ENCODE results near the gene TTC9.
"Not testable (repeated sequence)": the region's sequence is repeated elsewhere in the genome, so short reads cannot be mapped to it uniquely, and the experiment has no call there.

TTC9 gene

DNA sequence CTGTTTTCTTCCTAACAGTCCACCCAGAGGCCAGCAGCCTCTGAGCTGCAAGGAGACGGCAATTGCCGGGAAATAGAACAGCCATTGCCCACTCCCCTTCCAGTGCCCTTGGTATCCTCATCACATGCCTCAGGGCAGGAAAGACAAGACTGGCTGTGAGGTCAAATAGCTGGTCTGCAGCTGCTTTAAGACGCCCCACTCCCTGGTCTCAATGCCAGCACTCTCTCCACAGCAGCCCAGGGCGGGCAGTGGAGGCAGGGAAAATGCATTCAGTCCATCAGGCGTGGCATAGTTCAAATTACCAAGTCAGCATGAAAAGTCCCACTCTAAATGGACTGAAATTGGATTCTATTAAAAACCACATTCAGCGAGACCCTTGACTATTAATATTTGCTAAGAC lies 35.6 kb downstream of the TTC9 start:
- DNase-seq (ENCODE audit: low read depth in 2 of 2, low spot score in 1 of 2) = no peak

DNA sequence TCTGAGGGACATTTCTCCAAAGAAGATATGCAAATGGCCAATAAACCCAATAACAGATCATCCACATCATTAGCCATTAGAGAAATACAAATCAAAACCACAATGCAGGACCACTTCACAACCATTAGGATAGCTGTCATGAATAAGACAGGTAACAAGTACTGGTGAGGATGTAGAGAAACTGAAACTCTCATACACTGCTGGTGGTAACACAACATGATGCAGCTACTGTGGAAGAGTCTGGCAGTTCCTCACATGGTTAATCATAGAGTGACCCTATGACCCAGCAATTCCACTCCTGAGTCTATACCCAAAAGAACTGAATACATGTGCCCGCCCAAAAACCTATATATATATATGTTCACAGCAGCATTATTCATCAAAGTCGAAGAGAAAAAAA lies 39.0 kb downstream of the TTC9 start:
- DNase-seq (ENCODE audit: low read depth in 2 of 2, low spot score in 1 of 2) = no peak

DNA sequence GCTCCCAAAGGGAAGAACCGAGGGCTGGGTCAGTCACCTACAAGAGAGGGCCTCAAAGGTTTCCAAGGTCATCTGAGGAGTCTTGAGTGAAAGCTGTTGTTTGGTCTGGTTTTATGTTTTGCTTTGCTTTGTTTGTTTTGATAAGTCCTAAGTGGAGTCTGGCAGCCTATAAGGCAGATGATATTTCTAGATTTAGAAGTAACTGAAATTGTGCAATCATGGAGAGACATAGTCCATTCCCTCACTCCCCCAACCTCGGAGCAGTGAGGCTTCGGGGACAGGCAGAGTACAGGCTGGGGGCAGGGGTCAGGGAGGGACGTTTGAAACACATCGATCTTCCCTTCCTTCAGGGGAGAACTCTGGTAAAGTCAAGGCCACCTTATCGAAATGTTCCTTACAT lies 42.3 kb downstream of the TTC9 start:
- no peak for DNase-seq (ENCODE audit: low read depth in 2 of 2, low spot score in 1 of 2)

DNA sequence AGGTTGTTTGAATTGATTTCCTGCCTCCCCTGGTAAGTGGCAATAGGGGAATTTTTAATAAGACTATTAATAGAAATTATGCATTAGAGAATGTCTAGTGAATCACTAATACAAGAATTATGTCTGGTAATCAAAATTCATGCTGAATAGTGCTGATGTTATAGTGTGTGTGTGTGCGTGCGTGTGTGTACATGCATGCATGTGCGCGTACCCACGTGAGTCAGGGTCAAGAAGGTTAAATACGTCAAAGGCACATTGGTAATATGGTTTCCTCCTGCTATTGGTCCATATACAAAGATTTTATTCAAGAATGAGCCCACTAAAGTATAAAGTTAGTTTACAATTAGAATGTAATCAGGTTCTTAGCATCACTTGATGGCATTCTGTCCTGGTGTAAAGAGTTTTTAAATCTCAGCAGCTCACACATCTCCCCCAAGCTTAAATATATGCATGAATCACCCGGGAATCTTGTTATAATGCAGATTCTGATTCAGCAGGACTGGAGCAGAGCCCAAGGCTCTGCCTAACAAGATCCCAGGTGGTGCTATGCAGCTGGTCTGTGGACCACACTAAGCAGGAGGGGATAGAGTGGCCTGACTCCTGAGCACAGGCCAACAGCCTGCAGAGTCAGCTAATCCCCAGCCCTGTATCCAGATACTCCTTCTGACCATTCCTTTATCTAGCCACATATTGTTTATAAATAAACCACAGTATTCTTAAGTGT lies 43.9 kb downstream of the TTC9 start:
- no peak for DNase-seq (ENCODE audit: low read depth in 2 of 2, low spot score in 1 of 2)

DNA sequence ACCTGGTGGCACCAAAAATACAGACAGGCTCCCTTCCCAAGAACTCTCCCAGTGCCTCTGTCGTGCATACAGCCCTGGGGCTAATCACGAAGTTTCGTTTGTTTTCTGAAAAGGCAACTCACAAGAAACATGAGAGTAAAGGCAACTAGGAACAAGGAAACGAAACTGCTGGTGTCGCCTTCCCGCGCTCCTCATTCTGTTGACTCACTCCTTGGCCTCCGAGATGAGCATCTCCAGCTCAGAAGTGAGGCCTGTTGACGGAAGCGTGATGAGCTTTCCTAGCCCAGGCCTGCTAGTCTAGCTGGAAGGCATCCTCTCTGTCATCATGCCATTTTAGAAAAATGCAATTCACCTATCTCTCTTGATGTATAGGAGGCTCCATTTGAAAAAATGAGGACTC lies 50.5 kb downstream of the TTC9 start:
- no peak for DNase-seq (ENCODE audit: low read depth in 2 of 2, low spot score in 1 of 2)

DNA sequence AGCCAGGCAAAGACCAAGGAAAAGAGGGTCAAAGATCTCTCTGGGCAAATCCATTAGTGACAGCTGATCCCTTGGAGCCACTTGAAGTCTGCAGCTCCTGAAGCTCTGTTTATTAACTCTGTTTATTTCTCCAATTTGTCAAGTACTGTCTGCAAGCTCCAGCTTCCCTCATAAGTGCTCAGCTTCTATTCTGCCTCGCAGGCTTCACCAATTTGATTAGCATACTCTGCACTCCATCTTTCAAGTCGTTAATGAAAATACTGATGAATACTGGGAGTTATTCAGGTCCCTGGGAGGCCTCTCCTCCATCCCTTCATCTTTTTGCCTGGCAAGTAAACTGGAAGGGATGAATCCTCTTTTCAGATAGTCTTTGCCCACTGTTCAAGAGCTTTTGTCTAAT lies 54.3 kb downstream of the TTC9 start:
- no peak for DNase-seq (ENCODE audit: low read depth in 2 of 2, low spot score in 1 of 2)

DNA sequence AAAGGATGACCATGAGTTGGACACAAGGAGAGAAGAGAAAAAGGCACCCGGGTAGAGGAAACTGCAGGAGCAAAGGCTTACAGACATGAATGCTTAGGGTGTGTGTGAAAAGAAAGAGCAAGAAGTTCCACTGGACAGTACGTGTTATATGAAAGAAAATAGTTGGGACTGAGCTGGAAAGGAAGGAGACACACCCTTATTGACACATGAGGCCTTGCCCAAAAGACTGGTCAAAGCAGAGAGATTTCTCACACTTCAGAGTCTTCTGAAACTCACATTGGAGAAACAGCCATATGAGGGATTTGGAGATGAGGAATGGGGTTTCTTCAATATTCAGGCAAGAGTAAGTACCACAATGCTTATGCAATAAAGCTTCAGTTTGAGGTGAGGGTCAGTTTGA lies 56.0 kb downstream of the TTC9 start:
- DNase-seq (ENCODE audit: low read depth in 2 of 2, low spot score in 1 of 2) = no peak

DNA sequence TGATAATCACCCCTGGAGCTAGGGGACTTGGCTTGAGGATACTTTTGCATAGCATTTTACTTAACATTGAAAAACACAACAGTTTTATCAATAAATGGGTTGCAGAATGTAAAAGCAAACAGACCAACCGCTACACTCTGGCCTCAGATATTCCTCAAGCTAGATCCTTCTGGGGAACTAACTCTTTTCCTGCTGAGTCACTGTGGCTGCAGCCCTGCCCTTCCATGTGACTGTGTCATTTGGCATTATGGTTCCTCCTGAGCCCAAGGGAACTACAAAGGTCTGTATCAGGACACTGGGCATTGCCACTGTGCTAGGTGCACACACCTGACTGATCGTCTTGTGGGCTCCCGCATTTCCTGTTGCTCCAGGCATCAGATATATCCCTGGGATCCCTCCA lies 56.6 kb downstream of the TTC9 start:
- DNase-seq (ENCODE audit: low read depth in 2 of 2, low spot score in 1 of 2) = no peak

DNA sequence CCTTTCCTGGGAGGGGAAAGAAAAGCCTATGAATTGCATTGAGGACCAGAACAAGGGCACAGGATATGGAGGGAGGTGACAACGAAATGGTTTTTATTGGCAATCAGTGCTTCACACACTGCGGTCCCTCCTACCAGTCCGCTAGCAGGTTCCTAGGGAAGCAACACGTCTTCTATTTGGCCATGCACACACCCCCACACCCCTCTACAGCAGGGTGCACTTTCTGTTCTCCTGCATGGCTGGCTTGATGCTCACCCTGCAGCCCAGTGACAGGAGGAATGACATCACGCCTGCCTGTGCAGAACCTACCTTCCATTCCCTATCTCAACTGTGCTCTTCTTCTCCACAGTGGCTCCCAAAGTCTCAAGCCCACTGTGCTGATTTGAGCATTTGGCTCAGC lies 57.9 kb downstream of the TTC9 start:
- DNase-seq (ENCODE audit: low read depth in 2 of 2, low spot score in 1 of 2) = no peak

DNA sequence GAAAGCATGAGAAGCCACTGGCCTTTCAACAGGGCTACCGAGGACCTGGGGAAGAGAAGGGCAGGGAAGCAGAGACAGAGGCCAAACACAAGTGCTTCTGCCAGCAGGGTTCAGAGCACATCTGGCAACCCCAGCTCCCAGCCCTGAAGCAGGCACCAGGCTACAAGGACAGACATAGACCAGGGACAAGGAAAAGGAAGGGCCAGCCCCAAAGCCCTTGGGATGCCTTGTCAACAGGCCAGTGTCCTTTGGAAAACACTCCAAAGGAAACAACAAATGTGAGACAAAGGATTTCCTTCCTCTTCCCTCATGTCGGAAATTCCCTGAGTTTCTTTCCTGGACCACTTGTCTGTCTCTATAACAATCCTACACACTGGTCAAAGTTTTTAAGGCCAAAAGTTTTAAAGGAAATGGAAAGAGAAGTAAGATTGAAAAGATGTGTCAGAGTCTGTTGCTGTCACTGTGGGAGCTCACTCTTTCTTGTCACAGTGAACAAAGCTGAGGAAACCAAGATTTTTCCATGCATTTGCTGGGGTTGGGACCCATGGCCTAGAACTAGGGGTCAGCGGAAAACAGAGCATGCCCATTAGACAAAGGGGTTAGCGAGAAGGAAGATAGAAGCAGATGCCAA lies 59.4 kb downstream of the TTC9 start:
- no peak for DNase-seq (ENCODE audit: low read depth in 2 of 2, low spot score in 1 of 2)

DNA sequence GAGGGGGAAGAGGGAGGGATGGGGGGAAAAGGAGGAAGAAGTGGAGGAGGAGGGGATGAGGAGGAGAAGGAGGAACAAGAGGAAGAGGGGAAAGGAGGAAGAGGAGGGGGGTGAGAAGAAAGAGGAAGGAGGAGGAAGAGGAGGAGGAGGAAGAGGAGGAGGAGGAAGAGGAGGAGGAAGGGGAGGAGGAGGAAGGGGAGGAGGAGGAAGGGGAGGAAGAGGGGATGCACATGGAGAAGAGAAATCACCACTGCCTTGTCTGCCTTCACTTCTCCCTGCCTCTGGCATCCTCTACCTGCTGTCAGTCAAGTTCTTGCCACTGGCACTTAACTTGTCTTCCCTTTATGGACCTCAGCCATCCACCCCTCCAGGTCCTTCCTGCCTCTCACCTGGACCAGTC lies 59.9 kb downstream of the TTC9 start:
- no peak for DNase-seq (ENCODE audit: low read depth in 2 of 2, low spot score in 1 of 2)

DNA sequence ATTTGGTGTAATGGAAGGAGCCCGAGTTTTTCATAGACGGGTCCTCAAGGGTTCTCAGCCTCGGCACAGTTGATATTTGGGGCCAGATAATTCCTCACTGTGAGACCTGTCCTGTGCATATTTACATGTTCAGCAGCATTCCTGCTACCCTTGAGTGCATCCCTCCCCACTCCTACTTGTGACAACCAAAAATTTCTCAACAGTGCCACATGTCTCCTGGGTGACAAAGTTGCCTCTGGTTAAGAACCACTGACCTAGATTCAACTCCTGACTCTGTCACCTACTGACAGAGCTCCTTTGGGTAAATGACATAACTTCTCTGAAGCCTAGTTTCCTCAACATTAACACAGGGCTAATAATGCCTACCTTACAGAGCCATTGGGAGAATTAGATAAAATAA lies 60.4 kb downstream of the TTC9 start:
- DNase-seq (ENCODE audit: low read depth in 2 of 2, low spot score in 1 of 2) = no peak

DNA sequence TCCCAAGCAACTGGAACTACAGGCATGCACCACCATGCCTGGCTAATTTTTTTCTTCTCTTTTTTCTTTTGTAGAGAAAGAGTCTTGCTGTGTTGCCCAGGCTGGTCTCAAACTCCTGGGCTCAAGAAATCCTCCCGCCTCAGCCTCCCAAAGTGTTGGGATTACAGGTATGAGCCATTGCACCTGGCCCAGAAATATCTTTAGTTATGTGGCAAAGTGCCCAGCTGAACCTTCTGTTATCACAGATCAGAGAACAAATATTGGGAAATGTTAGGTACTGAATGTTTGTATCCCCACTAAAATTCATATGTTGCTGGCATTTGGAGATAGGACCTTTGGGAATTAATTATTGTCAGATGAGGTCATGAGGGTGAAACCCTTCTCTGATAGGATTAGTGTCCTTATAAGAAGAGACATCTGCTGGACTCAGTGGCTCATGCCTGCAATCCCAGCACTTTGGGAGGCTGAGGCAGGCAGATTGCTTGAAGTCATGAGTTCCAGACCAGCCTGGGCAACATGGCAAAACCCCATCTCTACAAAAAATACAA lies 62.0 kb downstream of the TTC9 start:
- not testable (repeated sequence) for DNase-seq (ENCODE audit: low read depth in 2 of 2, low spot score in 1 of 2)

DNA sequence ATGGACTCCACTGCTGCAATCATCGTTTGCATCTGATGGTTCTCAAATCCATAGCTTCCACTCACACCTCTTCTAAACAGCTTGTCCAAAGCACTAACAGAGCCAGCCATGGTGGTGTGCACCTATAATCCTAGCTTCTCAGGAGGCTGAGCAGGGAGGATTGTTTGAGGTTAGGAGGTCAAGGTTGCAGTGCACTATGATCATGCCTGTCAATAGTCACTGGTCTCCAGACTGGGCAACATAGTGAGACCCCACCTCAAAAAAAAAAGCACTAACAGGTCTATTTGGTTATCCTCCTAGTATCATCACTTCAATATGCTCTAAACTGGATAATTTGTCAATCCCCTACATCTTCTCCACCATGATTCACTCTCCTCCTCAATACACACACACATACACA lies 63.2 kb downstream of the TTC9 start:
- no peak for DNase-seq (ENCODE audit: low read depth in 2 of 2, low spot score in 1 of 2)

DNA sequence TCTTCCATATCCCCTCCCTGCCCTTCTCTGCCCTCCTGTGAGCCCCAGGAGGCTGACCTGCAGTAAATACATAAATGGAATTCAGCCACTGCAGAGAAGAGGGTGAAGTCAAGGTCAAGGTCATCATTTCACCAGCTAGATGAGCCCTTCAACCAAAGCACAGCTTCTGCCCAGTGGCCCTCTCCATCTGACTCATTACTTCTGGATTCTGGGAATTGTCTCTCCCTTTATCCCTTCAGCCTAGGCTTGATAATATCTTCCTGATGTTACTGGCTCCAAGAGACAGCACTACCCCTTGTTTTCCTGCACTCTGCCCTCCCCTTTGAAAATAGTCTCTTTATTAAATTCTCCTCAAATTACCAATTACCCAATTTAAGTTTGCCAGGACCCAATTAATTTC lies 64.5 kb downstream of the TTC9 start:
- no peak for DNase-seq (ENCODE audit: low read depth in 2 of 2, low spot score in 1 of 2)

DNA sequence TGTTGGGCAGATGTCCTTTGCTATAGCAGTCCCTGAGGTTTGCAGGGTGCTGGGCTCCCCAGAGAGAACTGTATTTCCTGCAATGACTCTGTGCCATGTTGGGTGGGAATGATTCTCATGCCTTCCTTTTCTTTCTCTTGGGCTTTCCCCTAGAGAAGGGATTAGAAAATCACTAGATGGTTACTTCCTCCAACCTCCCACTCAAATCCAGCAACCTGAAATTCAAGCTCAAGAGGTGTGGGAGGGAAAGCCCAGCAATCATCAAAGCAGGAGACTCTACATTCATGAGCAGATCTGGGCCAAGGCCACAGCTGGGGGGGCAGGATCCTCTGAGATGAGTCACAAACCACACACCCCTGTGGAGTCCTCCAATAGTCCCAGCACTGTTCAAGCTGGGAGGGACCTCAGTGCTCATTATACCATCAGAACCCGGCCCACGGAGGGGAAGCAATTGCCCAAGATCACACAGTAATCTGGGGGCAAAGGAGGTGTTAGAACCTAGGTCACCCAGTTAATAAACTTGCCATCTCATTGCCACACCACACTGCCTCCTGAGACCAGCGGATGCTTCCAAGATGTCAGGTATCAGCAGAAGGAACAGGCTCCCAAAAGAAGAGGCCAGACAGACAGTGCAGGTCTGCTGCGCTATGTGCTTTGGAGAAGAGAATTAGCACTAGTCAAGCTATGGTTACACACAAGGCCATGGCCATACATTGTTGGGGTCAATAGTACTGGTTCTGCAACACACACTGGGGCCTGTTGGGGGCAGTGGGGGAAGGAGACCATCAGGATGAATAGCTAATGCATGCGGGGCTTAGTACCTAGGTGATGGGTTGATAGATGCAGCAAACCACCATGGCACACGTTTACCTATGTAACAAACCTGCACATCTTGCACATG lies 65.7 kb downstream of the TTC9 start:
- DNase-seq (ENCODE audit: low read depth in 2 of 2, low spot score in 1 of 2) = no peak

DNA sequence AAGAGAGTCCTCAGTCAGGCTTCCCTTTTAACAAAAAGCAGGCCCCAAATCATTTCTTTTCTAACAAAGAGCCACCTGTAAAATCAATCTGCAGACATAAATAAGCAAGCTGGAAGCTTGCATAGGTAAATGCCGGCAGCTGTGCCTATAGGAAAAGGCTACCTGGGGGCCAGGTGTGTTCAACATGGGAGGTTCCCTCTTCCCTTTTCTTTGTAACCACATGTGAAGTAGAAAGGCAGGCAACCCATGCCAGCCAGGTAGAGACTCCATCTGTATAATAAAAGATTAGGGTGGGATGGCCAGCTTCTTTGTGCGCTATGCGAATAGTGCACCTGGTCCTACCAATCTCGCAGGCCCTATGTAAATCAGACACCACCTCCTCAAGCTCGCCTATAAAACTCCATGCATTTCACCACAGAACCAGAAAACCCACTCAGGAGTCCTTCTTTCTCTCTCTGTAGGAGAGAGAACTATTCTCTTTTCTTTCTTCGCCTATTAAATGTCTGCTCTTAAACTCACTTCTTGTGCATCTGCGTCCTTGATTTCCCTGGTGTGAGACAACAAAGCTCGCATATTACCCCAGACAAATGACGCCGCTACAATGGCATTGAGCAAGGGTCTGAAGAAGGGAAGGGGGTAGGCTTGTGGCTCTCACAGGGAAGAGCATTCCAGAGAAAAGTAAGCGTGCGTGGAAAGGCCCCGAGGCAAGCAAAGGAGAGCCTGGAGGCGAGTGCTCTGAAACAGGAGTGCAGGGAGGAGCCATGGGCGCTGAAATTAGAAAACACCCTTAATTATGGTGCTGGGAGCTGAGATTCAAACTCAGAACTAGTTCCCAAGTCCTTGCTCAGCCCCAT lies 67.2 kb downstream of the TTC9 start:
- DNase-seq (ENCODE audit: low read depth in 2 of 2, low spot score in 1 of 2) = no peak

DNA sequence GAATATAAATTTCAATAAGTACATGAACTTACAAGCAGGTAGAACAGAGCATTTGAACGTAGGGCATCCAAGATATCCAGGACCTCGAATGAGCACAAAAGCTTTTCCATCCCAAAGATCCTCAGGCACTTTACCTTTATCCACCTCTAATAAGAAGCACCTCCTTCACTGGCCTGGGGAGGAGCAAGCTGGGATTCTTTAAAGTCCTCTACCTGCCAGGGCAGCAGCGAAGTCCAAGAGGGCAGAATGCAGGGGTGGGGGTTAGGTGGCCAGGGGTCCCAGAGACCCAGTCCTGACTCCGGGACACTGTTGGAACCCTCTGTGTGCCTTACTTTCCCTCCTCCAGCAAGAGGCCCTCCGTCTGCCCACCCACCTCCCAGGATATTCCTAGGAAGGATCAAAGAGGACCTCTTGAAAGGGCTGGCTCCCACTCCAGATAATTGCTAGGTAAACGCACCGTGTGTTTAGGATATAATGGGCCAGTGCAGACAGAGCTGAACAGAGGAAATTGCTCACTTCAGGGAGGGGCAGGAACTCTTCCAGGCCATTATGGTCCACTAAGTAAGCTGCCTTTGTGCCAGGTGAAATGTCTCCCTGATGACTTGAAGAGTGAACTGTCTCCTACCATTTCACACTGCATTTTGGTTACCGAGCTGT lies 68.1 kb downstream of the TTC9 start:
- no peak for DNase-seq (ENCODE audit: low read depth in 2 of 2, low spot score in 1 of 2)

DNA sequence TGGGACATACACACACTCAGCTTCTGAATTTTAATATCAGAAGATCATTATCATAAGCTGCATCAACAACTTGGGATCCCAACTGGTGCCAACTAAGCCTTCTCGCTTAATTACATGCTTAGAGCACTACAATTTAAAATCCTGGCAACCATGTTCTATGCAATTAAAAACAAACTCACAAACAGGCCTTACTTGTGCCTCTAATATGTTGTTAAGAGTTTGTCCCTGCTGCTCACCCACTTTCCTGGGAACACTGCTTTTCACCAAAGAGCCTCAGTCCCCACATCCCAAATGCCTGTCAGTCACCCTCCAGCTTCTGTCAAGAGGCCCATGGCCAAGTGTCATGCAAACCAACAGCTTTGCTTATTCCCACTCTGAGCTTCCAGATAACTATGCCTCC lies 69.7 kb downstream of the TTC9 start:
- no peak for DNase-seq (ENCODE audit: low read depth in 2 of 2, low spot score in 1 of 2)

DNA sequence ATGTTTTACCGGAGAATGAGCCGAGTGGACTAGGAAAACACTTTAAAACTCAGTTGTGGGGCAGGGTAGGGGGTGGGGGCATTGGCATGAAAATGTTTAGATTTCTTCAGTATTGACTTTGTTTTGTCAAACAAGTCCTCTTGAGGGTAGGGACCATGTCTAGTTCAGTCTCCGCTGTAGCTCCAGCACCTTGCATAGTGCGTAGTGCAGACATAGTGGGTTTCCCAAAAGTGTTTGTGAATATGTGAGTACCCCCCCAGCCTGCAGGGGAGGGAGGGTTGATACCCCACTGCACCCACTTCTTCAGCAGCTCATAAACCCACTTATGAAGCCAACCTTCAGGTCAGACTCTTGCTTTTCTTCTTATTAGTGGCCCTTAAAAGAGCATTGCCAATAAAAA lies 71.4 kb downstream of the TTC9 start:
- no peak for DNase-seq (ENCODE audit: low read depth in 2 of 2, low spot score in 1 of 2)

Measured in stimulated activated CD8-positive, alpha-beta memory T cell treated with anti-CD3 and anti-CD28 coated beads, Interleukin-4, amount 100 ng/mL, for 1 hour (primary cell).